HAP-1 (cell line): ENCODE measurements around the gene LTBP4.

ENCODE experiments used
- DNase-seq, 2 experiments: peaks; one replicate each; pipeline ENCODE4 v3.0.0-alpha.2; 2016 to 2020; ENCODE audit warnings: low spot score in 2 of 2
- H3K27me3 ChIP-seq: fragments of 250-450 bp; sonication (Bioruptor Pico); 2 replicates; pipeline ENCODE4 v1.5.1; 2020; ENCODE audit warnings: low read depth, mild to moderate bottlenecking, moderate library complexity
- H3K36me3 ChIP-seq: fragments of 250-450 bp; sonication (Bioruptor Pico); replicated peaks from 2 replicates; pipeline ENCODE4 v1.5.1; 2020; ENCODE audit warnings: mild to moderate bottlenecking
- H3K4me1 ChIP-seq: fragments of 250-450 bp; sonication (Bioruptor Pico); 2 replicates; pipeline ENCODE4 v1.5.1; 2020; ENCODE audit warnings: mild to moderate bottlenecking
- H3K4me3 ChIP-seq: fragments of 250-450 bp; sonication (Bioruptor Pico); 2 replicates; pipeline ENCODE4 v1.5.1; 2020; ENCODE audit warnings: mild to moderate bottlenecking, moderate library complexity
- H3K9me3 ChIP-seq: fragments of 250-450 bp; sonication (Bioruptor Pico); 2 replicates; pipeline ENCODE4 v1.5.1; 2020; ENCODE audit warnings: mild to moderate bottlenecking, moderate library complexity
- in situ Hi-C: fragments of 300-500 bp; cut with MboI; formaldehyde crosslinking; loops from 3 replicates; pipeline ENCODE4 v1.14.3; 2020; ENCODE audit warnings: low sequenced_read_pairs, inconsistent platforms, mixed read lengths

The LTBP4 gene

GRCh38 chr19:40567750-40568494, 33.2 kb upstream of the LTBP4 start:
- in situ Hi-C loops, result no loop called here
- no peak overlapping the region for H3K4me3 ChIP-seq
- H3K9me3 ChIP-seq, result no peaks in the 10 kb centered on the region

GRCh38 chr19:40570313-40571004, 30.7 kb upstream of the LTBP4 start:
- in situ Hi-C loops, result no loop called here
- Histone ChIP-seq H3K27me3 (no peaks in the 10 kb centered on the region), H3K4me1 (peaks cover 4% of the 10 kb centered on the region; the same call in 1 of the 2 replicates), H3K9me3 (no peaks in the 10 kb centered on the region), H3K36me3 (no peaks in the 10 kb centered on the region), H3K4me3 (peak overlapping the region; percentile 29)
- DNase-seq, result peak; percentile 97 to 100

More at GRCh38 chr19:40567750-40568494, 33.2 kb upstream of the LTBP4 start:
- Histone ChIP-seq H3K4me1 (peaks cover 4% of the 10 kb centered on the region; the same call in 1 of the 2 replicates), H3K27me3 (no peaks in the 10 kb centered on the region), H3K36me3 (no peaks in the 10 kb centered on the region)
- no peak for DNase-seq

- Histone ChIP-seq H3K27me3 (no peaks in the 10 kb centered on the region), H3K4me1 (peaks cover 6% of the 10 kb centered on the region; the same call in 1 of the 2 replicates), H3K36me3 (no peaks in the 10 kb centered on the region), H3K4me3 (no peak overlapping the region), H3K9me3 (no peaks in the 10 kb centered on the region)
- in situ Hi-C loops, result no loop called here
- DNase-seq, result no peak
Observed at GRCh38 chr19:40571005-40571318, 30.2 kb upstream of the LTBP4 start.

GRCh38 chr19:40571831-40572495, 29.2 kb upstream of the LTBP4 start:
- no peak overlapping the region for H3K4me3 ChIP-seq
- H3K9me3 ChIP-seq, result no peaks in the 10 kb centered on the region
- DNase-seq, result no peak
- no peaks in the 10 kb centered on the region for H3K27me3 ChIP-seq
- in situ Hi-C loops, result no loop called here
- peaks cover 8% of the 10 kb centered on the region; the same call in 1 of the 2 replicates for H3K4me1 ChIP-seq
- no peaks in the 10 kb centered on the region for H3K36me3 ChIP-seq

GRCh38 chr19:40575326-40575725, 25.8 kb upstream of the LTBP4 start:
- DNase-seq, result no peak
- in situ Hi-C loops, result no loop called here
- Histone ChIP-seq H3K9me3 (no peaks in the 10 kb centered on the region), H3K4me1 (peaks cover 4% of the 10 kb centered on the region), H3K27me3 (no peaks in the 10 kb centered on the region), H3K4me3 (no peak overlapping the region), H3K36me3 (peaks cover 9% of the 10 kb centered on the region)

DNA sequence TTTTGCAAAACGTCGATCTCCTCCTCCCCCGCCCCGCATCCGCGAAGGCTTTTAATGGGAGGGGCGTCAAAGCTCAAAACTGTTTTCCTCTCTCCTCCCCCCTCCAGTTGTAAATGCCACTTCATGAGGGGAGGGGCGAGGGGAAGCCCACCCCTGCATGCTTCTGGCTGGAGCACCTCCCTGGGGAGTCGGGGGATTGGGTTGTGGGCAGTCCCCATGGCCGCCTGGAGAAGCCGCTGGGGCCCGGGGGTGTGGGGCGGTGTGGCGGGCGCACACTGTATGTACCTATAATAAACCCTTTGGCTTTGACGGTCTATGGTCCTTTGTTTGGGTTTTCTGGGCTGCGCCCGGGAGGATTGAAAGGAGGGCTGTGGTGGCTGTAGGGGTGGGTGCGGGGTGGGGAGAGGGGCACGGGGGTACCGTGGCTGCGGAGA, 25.0 kb upstream of the LTBP4 start:
- Histone ChIP-seq H3K9me3 (no peaks in the 10 kb centered on the region), H3K4me1 (peaks cover 4% of the 10 kb centered on the region), H3K4me3 (peak overlapping the region; percentile 86), H3K36me3 (peaks cover 18% of the 10 kb centered on the region), H3K27me3 (no peaks in the 10 kb centered on the region)
- in situ Hi-C loops, result no loop called here
- peak in 1 of 2 experiments; percentile 67 for DNase-seq

DNA sequence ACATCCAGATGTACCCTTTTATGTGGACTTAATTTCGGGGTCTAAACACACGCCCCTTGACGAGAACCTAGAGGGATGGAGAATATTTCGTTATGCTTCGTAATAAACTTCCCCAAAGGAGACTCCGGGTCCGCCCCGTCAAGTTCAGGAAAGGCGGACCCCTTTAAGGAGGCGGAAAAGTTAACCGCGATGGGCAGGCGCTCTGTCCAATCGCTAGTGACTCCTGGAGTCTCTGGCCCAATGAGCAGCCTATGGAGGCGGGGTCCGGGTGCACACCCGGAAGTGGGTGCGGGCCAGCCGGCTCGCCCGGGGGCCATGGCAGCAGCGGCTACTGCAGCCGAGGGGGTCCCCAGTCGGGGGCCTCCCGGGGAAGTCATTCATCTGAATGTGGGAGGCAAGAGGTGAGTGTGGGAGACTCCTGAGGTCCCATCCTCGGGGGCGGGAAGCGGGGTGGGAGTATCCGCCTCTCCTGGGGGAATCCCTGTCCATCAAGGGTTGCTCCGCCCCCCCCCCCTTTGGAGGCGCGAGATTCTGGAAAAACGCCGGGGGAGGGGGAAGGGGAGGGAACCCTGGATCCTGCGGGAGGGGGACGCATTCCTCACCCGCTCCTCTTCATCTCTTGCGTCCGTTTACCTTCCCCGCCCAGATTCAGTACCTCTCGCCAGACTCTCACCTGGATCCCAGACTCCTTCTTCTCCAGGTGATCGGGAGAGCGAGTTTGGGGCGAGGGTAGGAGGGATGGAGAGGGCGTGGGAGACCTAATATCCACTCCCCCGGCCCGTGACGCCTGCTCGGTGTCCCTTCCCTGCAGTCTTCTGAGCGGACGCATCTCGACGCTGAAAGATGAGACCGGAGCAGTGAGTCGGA, 24.4 kb upstream of the LTBP4 start, which contains the start of gene SHKBP1:
Gene SHKBP1 (plus strand): TSS at position 289 of the 867 bp plus-strand sequence. CDS start 27 bp downstream, at position 316.
- peak; percentile 88 to 96 for DNase-seq
- in situ Hi-C loops, result no loop called here
- Histone ChIP-seq H3K9me3 (no peaks in the 10 kb centered on the region), H3K36me3 (peaks cover 18% of the 10 kb centered on the region), H3K27me3 (no peaks in the 10 kb centered on the region), H3K4me3 (peak within 1 kb of the TSS; percentile 86), H3K4me1 (peaks cover 4% of the 10 kb centered on the region)

GRCh38 chr19:40578442-40578908, 22.7 kb upstream of the LTBP4 start:
- peak; percentile 54 to 62 for DNase-seq
- Histone ChIP-seq H3K27me3 (no peaks in the 10 kb centered on the region), H3K4me1 (peaks cover 4% of the 10 kb centered on the region), H3K36me3 (peaks cover 25% of the 10 kb centered on the region), H3K4me3 (no peak overlapping the region), H3K9me3 (no peaks in the 10 kb centered on the region)
- in situ Hi-C loops, result no loop called here

DNA sequence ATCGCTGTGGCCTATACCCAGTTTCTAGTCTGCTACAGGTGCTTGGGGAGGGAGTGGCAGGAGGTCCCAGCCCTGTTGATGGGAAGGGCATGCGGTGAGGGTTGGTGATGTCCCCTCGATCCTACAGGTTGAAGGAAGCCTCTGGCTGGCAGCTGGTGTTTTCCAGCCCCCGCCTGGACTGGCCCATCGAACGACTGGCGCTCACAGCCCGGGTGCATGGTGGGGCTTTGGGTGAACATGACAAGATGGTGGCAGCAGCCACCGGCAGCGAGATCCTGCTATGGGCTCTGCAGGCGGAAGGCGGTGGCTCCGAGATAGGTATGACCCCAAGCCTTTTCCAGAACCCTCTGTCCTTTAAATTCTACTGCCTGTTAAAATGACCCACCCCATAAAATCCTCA, 20.6 kb upstream of the LTBP4 start:
- Histone ChIP-seq H3K4me3 (no peak overlapping the region), H3K4me1 (peaks cover 4% of the 10 kb centered on the region), H3K9me3 (no peaks in the 10 kb centered on the region), H3K27me3 (no peaks in the 10 kb centered on the region), H3K36me3 (peaks cover 32% of the 10 kb centered on the region)
- in situ Hi-C loops, result no loop called here
- no peak for DNase-seq

GRCh38 chr19:40581531-40581930, 19.6 kb upstream of the LTBP4 start:
- Histone ChIP-seq H3K27me3 (no peaks in the 10 kb centered on the region), H3K4me1 (no peaks in the 10 kb centered on the region; the same call in 1 of the 2 replicates), H3K9me3 (no peaks in the 10 kb centered on the region), H3K36me3 (peaks cover 33% of the 10 kb centered on the region), H3K4me3 (no peak overlapping the region)
- in situ Hi-C loops, result no loop called here
- no peak for DNase-seq

DNA sequence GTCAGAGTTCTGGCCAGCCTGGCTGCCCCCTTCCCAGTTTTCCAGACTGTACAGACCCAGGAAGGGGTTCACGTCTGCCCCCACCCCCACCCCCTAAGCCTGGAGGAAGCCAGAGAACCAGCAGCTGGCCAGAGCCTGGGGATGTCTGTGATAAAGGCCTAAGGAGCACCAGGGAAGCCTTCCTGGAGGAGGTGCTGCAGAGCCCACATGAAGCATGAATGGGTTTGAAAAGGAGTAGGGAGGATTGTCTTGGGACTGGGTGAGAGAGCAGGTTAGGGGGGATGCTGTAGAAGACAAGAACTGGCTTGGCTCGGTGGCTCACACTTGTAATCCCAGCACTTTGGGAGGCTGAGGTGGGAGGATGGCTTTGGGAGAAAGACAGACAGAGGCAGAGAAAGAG, 18.7 kb upstream of the LTBP4 start:
- in situ Hi-C loops, result no loop called here
- H3K4me1 ChIP-seq, result no peaks in the 10 kb centered on the region; the same call in 1 of the 2 replicates
- no peak for DNase-seq
- no peaks in the 10 kb centered on the region for H3K9me3 ChIP-seq
- H3K4me3 ChIP-seq, result no peak overlapping the region
- H3K27me3 ChIP-seq, result no peaks in the 10 kb centered on the region
- peaks cover 43% of the 10 kb centered on the region for H3K36me3 ChIP-seq

DNA sequence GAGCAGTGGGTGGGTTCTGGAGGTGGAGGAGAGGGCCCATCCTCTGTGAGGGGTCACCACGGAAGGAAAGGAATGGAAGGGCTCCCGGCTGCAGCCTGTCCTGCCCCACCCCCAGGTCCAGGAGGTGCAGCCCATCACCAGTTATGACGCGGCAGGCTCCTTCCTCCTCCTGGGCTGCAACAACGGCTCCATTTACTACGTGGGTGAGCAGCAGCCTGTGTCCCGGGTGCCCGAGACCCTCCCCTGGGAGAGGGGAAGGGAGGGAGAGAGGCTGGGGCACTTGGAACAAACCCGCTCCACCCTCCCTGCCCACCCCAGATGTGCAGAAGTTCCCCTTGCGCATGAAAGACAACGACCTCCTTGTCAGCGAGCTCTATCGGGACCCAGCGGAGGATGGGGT, 17.9 kb upstream of the LTBP4 start:
- Histone ChIP-seq H3K36me3 (peaks cover 40% of the 10 kb centered on the region), H3K4me1 (no peaks in the 10 kb centered on the region; the same call in 1 of the 2 replicates), H3K27me3 (no peaks in the 10 kb centered on the region), H3K4me3 (no peak overlapping the region), H3K9me3 (no peaks in the 10 kb centered on the region)
- no peak for DNase-seq
- in situ Hi-C loops, result no loop called here

DNA sequence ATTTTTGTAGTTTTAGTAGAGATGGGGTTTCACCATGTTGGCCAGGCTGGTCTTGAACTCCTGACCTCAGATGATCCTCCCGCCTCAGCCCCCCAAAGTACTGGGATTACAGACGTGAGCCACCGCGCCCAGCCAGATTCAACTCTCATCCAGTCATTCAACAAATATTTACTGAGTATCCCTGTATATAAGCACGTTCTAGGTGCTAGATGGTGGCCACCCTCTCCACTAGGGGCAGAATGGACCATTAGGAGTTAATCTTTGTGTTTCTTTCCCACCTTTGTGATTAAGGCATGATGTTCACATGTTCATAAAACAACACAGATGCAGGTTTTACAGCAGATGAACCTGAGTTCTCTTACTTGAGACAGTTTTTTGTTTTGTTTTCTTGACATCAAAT, 17.2 kb upstream of the LTBP4 start:
- Histone ChIP-seq H3K4me3 (no peak overlapping the region), H3K36me3 (peaks cover 37% of the 10 kb centered on the region), H3K27me3 (no peaks in the 10 kb centered on the region), H3K4me1 (no peaks in the 10 kb centered on the region; the same call in 1 of the 2 replicates), H3K9me3 (no peaks in the 10 kb centered on the region)
- in situ Hi-C loops, result no loop called here
- DNase-seq, result no peak
